Endothelial cell (in vitro differentiated cells): ENCODE data around the gene SNX25. TPM values are rescaled to one million over a fixed set of nuclear protein-coding genes. Genes with fewer than 3 reads are reported as not detected.
A peak's percentile ranks its signal among the peaks of the same experiment; 100 is the strongest.

Source experiments
- DNase-seq: peaks from one replicate; pipeline ENCODE4 v3.0.0; 2021; ENCODE audit warnings: low spot score
- H3K27ac Mint-ChIP-seq: one replicate; pipeline ENCODE4 v1.8.0; 2021; ENCODE audit warnings: mixed read lengths, inconsistent platforms; ENCODE audit not compliant: unreplicated experiment
- H3K27me3 Mint-ChIP-seq: one replicate; pipeline ENCODE4 v1.8.0; 2021; ENCODE audit warnings: mild to moderate bottlenecking, moderate library complexity, mixed read lengths, inconsistent platforms; ENCODE audit not compliant: unreplicated experiment
- H3K36me3 Mint-ChIP-seq: one replicate; pipeline ENCODE4 v1.8.0; 2021; ENCODE audit warnings: mild to moderate bottlenecking, low read depth, mixed read lengths, inconsistent platforms; ENCODE audit not compliant: unreplicated experiment
- H3K4me1 Mint-ChIP-seq: one replicate; pipeline ENCODE4 v1.8.0; 2021; ENCODE audit warnings: mild to moderate bottlenecking, mixed read lengths, inconsistent platforms; ENCODE audit not compliant: unreplicated experiment
- H3K4me3 Mint-ChIP-seq: one replicate; pipeline ENCODE4 v1.8.0; 2021; ENCODE audit warnings: mild to moderate bottlenecking, mixed read lengths, inconsistent platforms; ENCODE audit not compliant: unreplicated experiment
- H3K9me3 Mint-ChIP-seq: one replicate; pipeline ENCODE4 v1.8.0; 2021; ENCODE audit warnings: mixed read lengths, inconsistent platforms; ENCODE audit not compliant: unreplicated experiment
- total RNA-seq: library from RNA; stranded (reverse); fragmentation: NEBNext Ultra II Directional; extraction: Animal tissue kit (Norgen Biotek cat#: 25700); gene quantifications from one replicate; pipeline ENCODE4 v1.2.1, GENCODE V29; 2021; ENCODE audit not compliant: unreplicated experiment
- TF ChIP-seq, protein P1 (sequence below): fragments of 200-600 bp; sonication (generic); IDR thresholded peaks from one replicate; pipeline ENCODE4 v1.5.0; 2021; ENCODE audit warnings: antibody characterized with exemption; ENCODE audit not compliant: unreplicated experiment

The SNX25 gene
- total RNA-seq, 1 donor from 2014 or later: 19.3 TPM

DNA sequence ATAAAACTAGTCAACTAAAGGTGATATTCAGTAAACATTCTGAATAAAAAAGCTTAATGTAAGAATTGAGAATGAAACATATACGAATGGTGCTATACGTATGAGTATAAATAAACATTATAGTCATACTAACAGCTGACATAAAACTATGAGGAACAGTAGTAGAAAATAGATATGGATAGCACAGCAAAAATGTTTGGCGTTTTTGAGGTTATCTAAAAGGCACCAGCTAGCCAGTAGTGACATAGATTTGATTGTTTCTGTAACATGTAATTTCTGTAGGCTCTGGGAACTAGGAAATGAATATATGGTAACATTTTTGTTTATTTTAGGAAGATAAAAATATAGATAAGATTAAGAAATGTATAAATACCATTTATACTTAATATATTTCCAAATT is 69.3 kb downstream of the SNX25 start:
- TF ChIP-seq, protein P1, sequence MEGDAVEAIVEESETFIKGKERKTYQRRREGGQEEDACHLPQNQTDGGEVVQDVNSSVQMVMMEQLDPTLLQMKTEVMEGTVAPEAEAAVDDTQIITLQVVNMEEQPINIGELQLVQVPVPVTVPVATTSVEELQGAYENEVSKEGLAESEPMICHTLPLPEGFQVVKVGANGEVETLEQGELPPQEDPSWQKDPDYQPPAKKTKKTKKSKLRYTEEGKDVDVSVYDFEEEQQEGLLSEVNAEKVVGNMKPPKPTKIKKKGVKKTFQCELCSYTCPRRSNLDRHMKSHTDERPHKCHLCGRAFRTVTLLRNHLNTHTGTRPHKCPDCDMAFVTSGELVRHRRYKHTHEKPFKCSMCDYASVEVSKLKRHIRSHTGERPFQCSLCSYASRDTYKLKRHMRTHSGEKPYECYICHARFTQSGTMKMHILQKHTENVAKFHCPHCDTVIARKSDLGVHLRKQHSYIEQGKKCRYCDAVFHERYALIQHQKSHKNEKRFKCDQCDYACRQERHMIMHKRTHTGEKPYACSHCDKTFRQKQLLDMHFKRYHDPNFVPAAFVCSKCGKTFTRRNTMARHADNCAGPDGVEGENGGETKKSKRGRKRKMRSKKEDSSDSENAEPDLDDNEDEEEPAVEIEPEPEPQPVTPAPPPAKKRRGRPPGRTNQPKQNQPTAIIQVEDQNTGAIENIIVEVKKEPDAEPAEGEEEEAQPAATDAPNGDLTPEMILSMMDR: no peak
- no peaks in the 10 kb centered on the region for H3K9me3 Mint-ChIP-seq
- DNase-seq: no peak
- no peaks in the 10 kb centered on the region for H3K27me3 Mint-ChIP-seq
- no peak overlapping the region for H3K27ac Mint-ChIP-seq
- H3K4me1 Mint-ChIP-seq: peaks cover 1% of the 10 kb centered on the region
- no peak overlapping the region for H3K4me3 Mint-ChIP-seq
- H3K36me3 Mint-ChIP-seq: peaks cover 3% of the 10 kb centered on the region

- no peaks in the 10 kb centered on the region for H3K9me3 Mint-ChIP-seq
- no peak overlapping the region for H3K4me3 Mint-ChIP-seq
- no peak for DNase-seq
- no peak overlapping the region for H3K27ac Mint-ChIP-seq
- no peaks in the 10 kb centered on the region for H3K4me1 Mint-ChIP-seq
- peaks cover 7% of the 10 kb centered on the region for H3K36me3 Mint-ChIP-seq
- no peaks in the 10 kb centered on the region for H3K27me3 Mint-ChIP-seq
- TF ChIP-seq, protein P1: no peak
Measured at GRCh38 chr4:185280608-185281007, 71.2 kb downstream of the SNX25 start.

- no peak for DNase-seq
- peak overlapping the region; percentile 1 for H3K27ac Mint-ChIP-seq
- H3K9me3 Mint-ChIP-seq: no peaks in the 10 kb centered on the region
- H3K27me3 Mint-ChIP-seq: no peaks in the 10 kb centered on the region
- H3K4me3 Mint-ChIP-seq: no peak overlapping the region
- H3K36me3 Mint-ChIP-seq: peaks cover 4% of the 10 kb centered on the region
- TF ChIP-seq, protein P1: no peak
- no peaks in the 10 kb centered on the region for H3K4me1 Mint-ChIP-seq
Measured at GRCh38 chr4:185282968-185283367, 73.6 kb downstream of the SNX25 start.

DNA sequence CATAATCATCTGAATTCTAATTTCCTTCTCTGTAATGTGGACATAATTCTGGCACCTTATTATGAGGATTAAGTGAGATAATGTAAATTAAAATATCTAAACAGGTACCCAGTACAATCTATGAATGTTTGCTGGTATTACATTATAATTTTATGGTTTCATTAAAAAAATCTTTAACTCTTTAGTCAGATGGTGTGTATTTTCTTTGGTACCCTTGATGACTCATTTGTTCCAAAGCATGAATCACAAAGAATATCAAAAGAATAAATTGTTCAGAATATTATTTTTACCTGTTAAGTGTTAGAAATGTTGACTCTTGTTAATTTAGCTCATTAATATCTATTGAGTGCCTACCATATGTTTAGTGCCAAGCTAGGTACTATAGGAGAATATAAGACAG is 74.3 kb downstream of the SNX25 start:
- Mint-ChIP-seq H3K9me3 (no peaks in the 10 kb centered on the region), H3K4me3 (no peak overlapping the region), H3K27ac (no peak overlapping the region), H3K4me1 (peaks cover 3% of the 10 kb centered on the region), H3K27me3 (no peaks in the 10 kb centered on the region), H3K36me3 (peaks cover 4% of the 10 kb centered on the region)
- no peak for DNase-seq
- TF ChIP-seq, protein P1: no peak

DNA sequence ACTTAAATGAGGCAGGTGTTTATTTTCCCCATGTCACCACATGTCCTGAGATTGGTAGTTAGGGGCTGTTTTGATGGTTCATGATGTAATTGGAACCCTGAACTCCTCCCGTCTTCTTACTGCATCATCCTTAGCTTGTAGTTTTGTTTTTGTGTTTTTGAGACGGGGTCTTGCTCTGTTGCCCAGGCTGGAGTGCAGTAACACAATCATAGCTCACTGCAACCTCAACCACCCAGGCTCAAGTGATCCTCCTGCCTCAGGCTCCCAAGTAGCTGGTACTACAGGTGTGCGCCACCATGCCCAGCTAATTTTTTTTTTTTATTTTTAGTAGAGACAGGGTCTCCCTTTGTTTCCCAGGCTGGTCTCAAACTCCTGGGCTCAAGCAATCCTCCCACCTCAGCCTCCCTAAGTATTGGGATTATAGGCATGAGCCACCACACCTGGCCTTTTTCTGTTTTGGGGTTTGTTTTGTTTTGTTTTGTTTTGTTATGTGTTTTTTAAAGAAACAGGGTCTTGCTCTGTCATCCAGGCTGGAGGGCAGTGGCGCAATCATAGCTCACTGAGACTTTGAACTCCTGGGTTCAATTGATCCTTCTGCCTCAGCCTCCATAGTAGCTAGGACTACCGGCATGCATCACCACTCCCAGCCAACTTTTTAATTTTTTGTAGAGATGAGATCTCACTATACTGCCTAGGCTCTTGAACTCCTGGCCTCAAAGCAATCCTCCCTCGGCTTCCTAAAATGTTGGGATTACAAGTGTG is 76.4 kb downstream of the SNX25 start:
- Mint-ChIP-seq H3K27ac (no peak overlapping the region), H3K9me3 (no peaks in the 10 kb centered on the region), H3K27me3 (peaks cover 2% of the 10 kb centered on the region), H3K36me3 (peaks cover 8% of the 10 kb centered on the region), H3K4me3 (no peak overlapping the region), H3K4me1 (peaks cover 24% of the 10 kb centered on the region)
- TF ChIP-seq, protein P1: no peak
- DNase-seq: no peak
